Testis (tissue), 2 donors: ENCODE results near the gene TCF7L1.

Experiments used
- POLR2A ChIP-seq: fragments of 450-650 bp; IDR thresholded peaks from one replicate; pipeline ENCODE4 v1.6.1; 2017; ENCODE audit warnings: antibody characterized with exemption, mild to moderate bottlenecking, moderate library complexity
- TF ChIP-seq, protein P1 (sequence below), 3 experiments: fragments of 450-650 bp in 2 of 3; fragments of 200-600 bp in 1 of 3; sonication (generic) in 1 of 3; IDR thresholded peaks; one replicate each; pipeline ENCODE4 v1.5.1; 2016 to 2019; ENCODE audit warnings: antibody characterized with exemption in 3 of 3, mild to moderate bottlenecking in 2 of 3, moderate library complexity in 1 of 3

DNA sequence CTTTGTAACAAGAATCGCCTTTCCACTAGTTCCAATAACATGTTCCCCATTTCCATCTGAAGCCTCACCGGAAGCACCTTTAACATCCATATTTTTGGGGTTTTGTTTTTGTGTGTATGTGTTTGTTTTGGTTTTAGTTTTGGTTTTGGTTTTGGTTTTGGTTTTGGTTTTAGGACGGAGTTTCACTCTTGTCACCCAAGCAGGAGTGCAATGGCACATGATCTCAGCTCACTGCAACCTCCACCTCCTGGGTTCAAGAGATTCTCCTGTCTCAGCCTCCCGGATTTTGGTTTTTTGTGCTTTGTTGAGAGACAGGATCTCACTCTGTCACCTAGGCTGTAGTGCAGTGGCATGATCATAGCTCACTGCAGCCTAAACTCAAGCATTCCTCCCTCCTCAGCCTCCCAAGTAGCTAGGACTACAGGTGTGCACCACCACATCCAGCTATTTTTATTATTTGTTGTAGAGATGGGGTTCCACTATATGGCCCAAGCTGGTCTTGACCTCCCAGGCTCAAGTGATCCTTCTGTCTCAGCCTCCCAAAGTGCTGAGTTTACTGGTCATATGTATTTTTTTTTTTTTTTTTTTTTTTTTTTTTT is 158.3 kb downstream of the TCF7L1 start:
- no peak for TF ChIP-seq POLR2A
- TF ChIP-seq, protein P1, sequence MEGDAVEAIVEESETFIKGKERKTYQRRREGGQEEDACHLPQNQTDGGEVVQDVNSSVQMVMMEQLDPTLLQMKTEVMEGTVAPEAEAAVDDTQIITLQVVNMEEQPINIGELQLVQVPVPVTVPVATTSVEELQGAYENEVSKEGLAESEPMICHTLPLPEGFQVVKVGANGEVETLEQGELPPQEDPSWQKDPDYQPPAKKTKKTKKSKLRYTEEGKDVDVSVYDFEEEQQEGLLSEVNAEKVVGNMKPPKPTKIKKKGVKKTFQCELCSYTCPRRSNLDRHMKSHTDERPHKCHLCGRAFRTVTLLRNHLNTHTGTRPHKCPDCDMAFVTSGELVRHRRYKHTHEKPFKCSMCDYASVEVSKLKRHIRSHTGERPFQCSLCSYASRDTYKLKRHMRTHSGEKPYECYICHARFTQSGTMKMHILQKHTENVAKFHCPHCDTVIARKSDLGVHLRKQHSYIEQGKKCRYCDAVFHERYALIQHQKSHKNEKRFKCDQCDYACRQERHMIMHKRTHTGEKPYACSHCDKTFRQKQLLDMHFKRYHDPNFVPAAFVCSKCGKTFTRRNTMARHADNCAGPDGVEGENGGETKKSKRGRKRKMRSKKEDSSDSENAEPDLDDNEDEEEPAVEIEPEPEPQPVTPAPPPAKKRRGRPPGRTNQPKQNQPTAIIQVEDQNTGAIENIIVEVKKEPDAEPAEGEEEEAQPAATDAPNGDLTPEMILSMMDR (IDR thresholded peaks at IDR 0.05) = no peak
